Superior temporal gyrus (tissue), 1 donor: Measurements from ENCODE around the gene SLC43A3.
"Not testable (repeated sequence)": the region's sequence is repeated elsewhere in the genome, so short reads cannot be mapped to it uniquely, and the experiment has no call there.

ENCODE experiments used
- DNase-seq: peaks from one replicate; pipeline ENCODE4 v3.0.0-alpha.2; 2016; ENCODE audit errors: extremely low spot score

SLC43A3 gene

GRCh38 chr11:57459164-57460021 is 32.5 kb upstream of the SLC43A3 start:
- DNase-seq: no peak

- DNase-seq: peak; percentile 24
Observed at GRCh38 chr11:57458410-57459163, 31.7 kb upstream of the SLC43A3 start.

GRCh38 chr11:57458060-57458409 is 31.1 kb upstream of the SLC43A3 start:
- no peak for DNase-seq

GRCh38 chr11:57457643-57458023 is 30.7 kb upstream of the SLC43A3 start:
- no peak for DNase-seq

GRCh38 chr11:57456960-57457642 is 30.2 kb upstream of the SLC43A3 start:
- DNase-seq: peak; percentile 93

- DNase-seq: no peak
Observed at GRCh38 chr11:57453543-57454177, 26.7 kb upstream of the SLC43A3 start.

GRCh38 chr11:57446055-57446454 is 19.1 kb upstream of the SLC43A3 start:
- no peak for DNase-seq

GRCh38 chr11:57445122-57445394 is 18.1 kb upstream of the SLC43A3 start:
- DNase-seq: not testable (repeated sequence)

GRCh38 chr11:57444362-57445121 is 17.6 kb upstream of the SLC43A3 start:
- DNase-seq: no peak

- DNase-seq: no peak
Observed at GRCh38 chr11:57440744-57441414, 14.0 kb upstream of the SLC43A3 start.

GRCh38 chr11:57439786-57440185 is 12.9 kb upstream of the SLC43A3 start:
- no peak for DNase-seq

- DNase-seq: no peak
Observed at GRCh38 chr11:57438345-57439285, 11.7 kb upstream of the SLC43A3 start.

GRCh38 chr11:57436031-57436430 is 9.1 kb upstream of the SLC43A3 start:
- no peak for DNase-seq

- no peak for DNase-seq
Observed at GRCh38 chr11:57434640-57435546, 8.0 kb upstream of the SLC43A3 start.

GRCh38 chr11:57432714-57433163 is 5.8 kb upstream of the SLC43A3 start:
- no peak for DNase-seq

GRCh38 chr11:57432149-57432561 is 5.2 kb upstream of the SLC43A3 start:
- no peak for DNase-seq

- DNase-seq: no peak
Observed at GRCh38 chr11:57430952-57431351, 4.0 kb upstream of the SLC43A3 start.

GRCh38 chr11:57429946-57430345 is 3.0 kb upstream of the SLC43A3 start:
- DNase-seq: no peak

- no peak for DNase-seq
Observed at GRCh38 chr11:57428643-57429042, 1.7 kb upstream of the SLC43A3 start.
